ENCODE results near the gene PPP1R27. TPM values are rescaled to one million over a fixed set of nuclear protein-coding genes. Genes with fewer than 3 reads are reported as not detected.

The PPP1R27 gene
- polyA plus RNA-seq, 2 of the 4 experiments (the other 2 are of a cell fraction), result 0.09 TPM; not detected in 1

- POLR2A ChIA-PET, result interaction anchor here (1.0 kb wide), 1 partner anchor 18 kb away, joined by 4 read pairs; the partner anchor contains the start of gene MCRIP1
- CTCF ChIA-PET, result interaction anchor here (0.9 to 12.1 kb wide), 3 partner anchors 25 to 118 kb away, joined by 3 to 96 read pairs (median 16); no protein-coding TSS in a partner anchor
- Histone ChIP-seq H3K9me3 (no peaks in the 10 kb centered on the region), H3K4me1 (no peaks in the 10 kb centered on the region), H3K27ac (no peak overlapping the region), H3K4me3 (no peak overlapping the region), H3K4me2 (no peak overlapping the region)
- FAIRE-seq (no peak), ATAC-seq (no peak), DNase-seq (ENCODE audit: low read depth in 1 of 2, low spot score in 1 of 2) (no peak)
- 96% methylated on average over 16 of the region's 16 CpGs for WGBS (ENCODE audit: missing lambda C conversion rate)
- no peak for TF ChIP-seq PHF8 (IDR thresholded peaks at IDR 0.05; ENCODE audit: borderline replicate concordance, low read depth)
- no peak for TF ChIP-seq BHLHE40 (IDR thresholded peaks at IDR 0.05; ENCODE audit: low read depth, low read length)
- no peak for TF ChIP-seq FOXS1 (CRISPR knock-in tag; IDR thresholded peaks at IDR 0.05)
- TF ChIP-seq KDM1A (IDR thresholded peaks at IDR 0.05; ENCODE audit: low read depth), result no peak
- no peak for TF ChIP-seq MYC (IDR thresholded peaks at IDR 0.05; ENCODE audit: borderline replicate concordance, low read length)
- no peak for TF ChIP-seq NR3C1 (IDR thresholded peaks at IDR 0.05)
- TF ChIP-seq ZNF302 (CRISPR knock-in tag; IDR thresholded peaks at IDR 0.05), result no peak
- no peak for TF ChIP-seq ESRRA (IDR thresholded peaks at IDR 0.05; ENCODE audit: borderline replicate concordance, low read length)
- TF ChIP-seq, protein P1, sequence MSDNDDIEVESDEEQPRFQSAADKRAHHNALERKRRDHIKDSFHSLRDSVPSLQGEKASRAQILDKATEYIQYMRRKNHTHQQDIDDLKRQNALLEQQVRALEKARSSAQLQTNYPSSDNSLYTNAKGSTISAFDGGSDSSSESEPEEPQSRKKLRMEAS (IDR thresholded peaks at IDR 0.05), result no peak
- TF ChIP-seq, protein P2, sequence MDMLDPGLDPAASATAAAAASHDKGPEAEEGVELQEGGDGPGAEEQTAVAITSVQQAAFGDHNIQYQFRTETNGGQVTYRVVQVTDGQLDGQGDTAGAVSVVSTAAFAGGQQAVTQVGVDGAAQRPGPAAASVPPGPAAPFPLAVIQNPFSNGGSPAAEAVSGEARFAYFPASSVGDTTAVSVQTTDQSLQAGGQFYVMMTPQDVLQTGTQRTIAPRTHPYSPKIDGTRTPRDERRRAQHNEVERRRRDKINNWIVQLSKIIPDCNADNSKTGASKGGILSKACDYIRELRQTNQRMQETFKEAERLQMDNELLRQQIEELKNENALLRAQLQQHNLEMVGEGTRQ (IDR thresholded peaks at IDR 0.05), result no peak
- no peak for TF ChIP-seq NFE2L2 (conservative IDR thresholded peaks at IDR 0.05; ENCODE audit: low read length)
- no peak for TF ChIP-seq CTCF (IDR thresholded peaks at IDR 0.05)
- TF ChIP-seq POLR2AphosphoS2 (conservative IDR thresholded peaks at IDR 0.05; ENCODE audit: low read length), result no peak
- no peak for TF ChIP-seq RARB (CRISPR knock-in tag; IDR thresholded peaks at IDR 0.05)
- TF ChIP-seq MAFK (IDR thresholded peaks at IDR 0.05; ENCODE audit: partially characterized antibody), result no peak
- TF ChIP-seq RAD21 (conservative IDR thresholded peaks at IDR 0.05 in 1 of 2, IDR thresholded peaks at IDR 0.05 in 1 of 2), result no peak
- TF ChIP-seq, protein P3, sequence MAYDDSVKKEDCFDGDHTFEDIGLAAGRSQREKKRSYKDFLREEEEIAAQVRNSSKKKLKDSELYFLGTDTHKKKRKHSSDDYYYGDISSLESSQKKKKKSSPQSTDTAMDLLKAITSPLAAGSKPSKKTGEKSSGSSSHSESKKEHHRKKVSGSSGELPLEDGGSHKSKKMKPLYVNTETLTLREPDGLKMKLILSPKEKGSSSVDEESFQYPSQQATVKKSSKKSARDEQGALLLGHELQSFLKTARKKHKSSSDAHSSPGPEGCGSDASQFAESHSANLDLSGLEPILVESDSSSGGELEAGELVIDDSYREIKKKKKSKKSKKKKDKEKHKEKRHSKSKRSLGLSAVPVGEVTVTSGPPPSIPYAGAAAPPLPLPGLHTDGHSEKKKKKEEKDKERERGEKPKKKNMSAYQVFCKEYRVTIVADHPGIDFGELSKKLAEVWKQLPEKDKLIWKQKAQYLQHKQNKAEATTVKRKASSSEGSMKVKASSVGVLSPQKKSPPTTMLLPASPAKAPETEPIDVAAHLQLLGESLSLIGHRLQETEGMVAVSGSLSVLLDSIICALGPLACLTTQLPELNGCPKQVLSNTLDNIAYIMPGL (CRISPR knock-in tag; IDR thresholded peaks at IDR 0.05; ENCODE audit: borderline replicate concordance), result no peak
- TF ChIP-seq RCOR1 (IDR thresholded peaks at IDR 0.05; ENCODE audit: low read depth, low read length), result no peak
- TF ChIP-seq TP53 (CRISPR knock-in tag; IDR thresholded peaks at IDR 0.05), result no peak
- TF ChIP-seq FOSB (CRISPR knock-in tag; IDR thresholded peaks at IDR 0.05), result no peak
These were observed 16.6 kb upstream of the PPP1R27 start for GRCh38 chr17:81851423-81851822.

DNA sequence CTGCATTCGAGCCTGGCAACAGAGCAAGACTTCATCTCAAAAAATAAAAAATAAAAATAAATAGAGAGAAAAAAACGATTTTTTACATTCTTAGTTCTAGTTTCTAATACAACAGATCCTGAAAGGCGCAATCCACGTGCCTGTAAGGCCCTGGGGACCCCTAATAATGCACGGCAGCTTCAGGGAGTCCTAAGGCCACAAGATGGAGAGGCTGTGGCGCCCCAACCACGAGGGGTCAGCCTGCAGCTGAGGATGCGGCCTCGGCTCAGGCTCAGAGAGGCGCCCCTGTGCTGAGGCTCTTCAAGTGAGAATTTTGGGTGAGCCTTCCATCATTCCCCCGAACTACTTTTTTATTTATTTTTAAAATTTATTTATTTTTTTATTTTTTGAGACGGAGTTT, 14.6 kb upstream of the PPP1R27 start:
- DNase-seq (ENCODE audit: low read depth in 1 of 2, low spot score in 1 of 2), result no peak
- H3K4me1 ChIP-seq, result no peaks in the 10 kb centered on the region
- no peak overlapping the region for H3K4me3 ChIP-seq
- no peak for TF ChIP-seq HES2 (IDR thresholded peaks at IDR 0.05)
- no peak for TF ChIP-seq CHD2 (IDR thresholded peaks at IDR 0.05; ENCODE audit: low read length, partially characterized antibody)
- TF ChIP-seq NR3C1 (IDR thresholded peaks at IDR 0.05), result no peak
- TF ChIP-seq FOXS1 (CRISPR knock-in tag; IDR thresholded peaks at IDR 0.05), result no peak
- no peak for TF ChIP-seq CBX2 (IDR thresholded peaks at IDR 0.05; ENCODE audit: borderline replicate concordance, low read depth)
- TF ChIP-seq KDM5A (IDR thresholded peaks at IDR 0.05), result no peak
- TF ChIP-seq HEYL (CRISPR knock-in tag; IDR thresholded peaks at IDR 0.05), result no peak
- TF ChIP-seq CBX8 (IDR thresholded peaks at IDR 0.05), result no peak
- TF ChIP-seq RFX5 (IDR thresholded peaks at IDR 0.05), result no peak
- TF ChIP-seq ZSCAN20 (CRISPR knock-in tag; IDR thresholded peaks at IDR 0.05), result no peak
- no peak for TF ChIP-seq ZNF302 (CRISPR knock-in tag; IDR thresholded peaks at IDR 0.05)
- no peak for ATAC-seq
- H3K9me3 ChIP-seq, result no peaks in the 10 kb centered on the region
- CTCF ChIA-PET, result interaction anchor here (1.5 to 12.1 kb wide), 2 partner anchors 20 to 116 kb away, joined by 5 to 96 read pairs; no protein-coding TSS in a partner anchor
- no peak overlapping the region for H3K27ac ChIP-seq
- 88% methylated on average over 12 of the region's 12 CpGs for WGBS (ENCODE audit: missing lambda C conversion rate)
- POLR2A ChIA-PET, result interaction anchor here (1.1 kb wide), 1 partner anchor 16 kb away, joined by 3 read pairs; the partner anchor contains the start of gene MCRIP1
- no peak overlapping the region for H3K4me2 ChIP-seq
- no peak for FAIRE-seq

Measured in A549 (cell line).